GM19452 (cell line): Measurements from ENCODE around the gene LYPLA2.
A peak's percentile ranks its signal among the peaks of the same experiment; 100 is the strongest.

Experiments
- ATAC-seq: cut with Tn5 transposase; IDR thresholded peaks from one replicate; pipeline ENCODE4 v1.9.1; 2021; ENCODE audit not compliant: unreplicated experiment

The LYPLA2 gene

DNA sequence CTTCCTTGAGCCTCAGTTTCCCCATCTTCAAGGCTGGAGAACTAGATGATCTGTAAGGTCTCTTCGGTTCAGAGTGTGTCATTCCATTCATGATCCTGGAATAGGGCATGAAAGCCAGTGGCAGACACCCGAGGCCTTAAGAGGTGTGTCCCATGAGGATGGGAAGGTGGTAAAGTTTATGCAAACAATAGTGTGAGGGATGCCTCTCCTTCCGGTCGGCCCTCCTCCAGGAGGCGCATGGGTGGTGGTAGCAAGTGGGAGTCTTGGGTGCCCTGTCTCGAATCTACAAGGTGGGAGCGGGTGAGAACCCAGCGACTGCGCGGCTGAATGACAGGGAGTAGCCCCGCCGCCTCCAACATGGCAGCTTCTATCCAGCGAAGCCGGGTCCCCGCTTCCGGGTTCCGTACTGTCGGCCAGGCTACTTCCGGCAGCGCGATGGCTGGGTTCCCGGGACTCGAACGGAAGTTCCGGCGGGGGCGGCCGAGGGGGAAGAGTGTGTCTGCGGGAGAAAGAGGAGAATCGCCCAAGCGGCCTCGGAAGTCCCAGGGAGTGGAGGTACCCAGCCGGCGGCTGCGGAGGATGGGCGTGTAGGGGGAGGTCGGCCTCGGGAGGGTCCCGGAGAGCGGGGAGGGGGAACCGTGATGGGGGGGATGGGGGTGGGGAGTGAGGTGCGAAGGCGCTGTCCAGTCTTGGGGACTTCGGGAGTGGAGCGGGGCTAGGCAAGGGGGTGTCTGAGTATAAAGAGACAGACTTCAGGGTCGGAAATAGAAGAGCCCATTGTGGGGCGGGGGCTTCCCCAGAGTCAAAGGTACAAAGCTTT lies at the start of gene LYPLA2:
Gene LYPLA2, plus strand, starts transcription at position 450 of the 820 bp plus-strand sequence. CDS start 1,538 bp downstream, outside the sequence.
- peak; percentile 82 for ATAC-seq

DNA sequence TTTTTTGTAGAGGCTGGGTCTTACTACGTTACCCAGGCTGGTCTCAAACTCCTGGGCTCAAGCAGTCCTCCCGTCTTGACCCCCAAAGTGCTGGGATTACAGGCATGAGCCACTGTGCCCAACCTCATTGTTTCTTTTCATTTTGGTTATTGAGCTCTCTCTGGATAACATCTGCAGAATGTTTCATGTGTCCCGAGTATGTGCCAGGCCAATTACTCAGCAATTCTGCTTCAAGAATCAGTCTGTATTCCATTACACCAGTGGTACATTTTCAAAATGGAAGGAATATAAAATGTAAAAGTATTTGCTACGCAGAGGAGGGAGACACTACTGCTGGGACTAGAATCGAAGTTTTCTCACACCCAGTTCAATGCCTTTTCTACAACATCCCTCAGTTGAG lies 49.3 kb upstream of the LYPLA2 start:
- ATAC-seq = no peak

DNA sequence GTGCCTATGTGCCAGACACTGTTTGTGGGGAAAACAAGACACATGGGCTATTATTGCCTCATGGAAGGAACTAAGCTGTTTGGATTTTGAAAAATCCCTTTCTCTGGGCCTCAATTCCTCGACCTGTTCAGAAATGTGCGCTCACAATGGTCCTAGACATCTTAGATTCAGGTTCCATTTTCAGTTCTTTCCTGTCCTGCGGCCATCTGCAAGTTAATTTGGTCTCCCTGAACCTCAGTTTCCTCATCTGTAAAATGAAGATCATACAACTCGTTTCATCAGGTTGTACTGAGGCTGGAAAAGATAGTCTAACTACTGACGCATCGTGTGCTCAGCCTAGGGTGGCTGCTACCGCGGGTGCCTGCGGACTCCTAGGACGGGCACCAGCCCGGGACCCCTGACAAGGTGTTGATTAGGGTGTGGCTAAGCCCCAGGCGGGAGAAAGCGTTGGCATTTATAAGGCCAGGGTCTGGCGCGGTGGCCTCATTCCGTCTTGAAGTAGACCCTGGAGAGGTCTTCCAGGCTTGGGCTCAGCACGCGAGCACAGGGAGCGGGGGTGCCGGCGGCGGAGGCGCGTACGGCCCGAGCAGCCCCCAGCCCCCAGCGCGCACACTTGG lies 48.2 kb upstream of the LYPLA2 start:
- ATAC-seq = no peak

DNA sequence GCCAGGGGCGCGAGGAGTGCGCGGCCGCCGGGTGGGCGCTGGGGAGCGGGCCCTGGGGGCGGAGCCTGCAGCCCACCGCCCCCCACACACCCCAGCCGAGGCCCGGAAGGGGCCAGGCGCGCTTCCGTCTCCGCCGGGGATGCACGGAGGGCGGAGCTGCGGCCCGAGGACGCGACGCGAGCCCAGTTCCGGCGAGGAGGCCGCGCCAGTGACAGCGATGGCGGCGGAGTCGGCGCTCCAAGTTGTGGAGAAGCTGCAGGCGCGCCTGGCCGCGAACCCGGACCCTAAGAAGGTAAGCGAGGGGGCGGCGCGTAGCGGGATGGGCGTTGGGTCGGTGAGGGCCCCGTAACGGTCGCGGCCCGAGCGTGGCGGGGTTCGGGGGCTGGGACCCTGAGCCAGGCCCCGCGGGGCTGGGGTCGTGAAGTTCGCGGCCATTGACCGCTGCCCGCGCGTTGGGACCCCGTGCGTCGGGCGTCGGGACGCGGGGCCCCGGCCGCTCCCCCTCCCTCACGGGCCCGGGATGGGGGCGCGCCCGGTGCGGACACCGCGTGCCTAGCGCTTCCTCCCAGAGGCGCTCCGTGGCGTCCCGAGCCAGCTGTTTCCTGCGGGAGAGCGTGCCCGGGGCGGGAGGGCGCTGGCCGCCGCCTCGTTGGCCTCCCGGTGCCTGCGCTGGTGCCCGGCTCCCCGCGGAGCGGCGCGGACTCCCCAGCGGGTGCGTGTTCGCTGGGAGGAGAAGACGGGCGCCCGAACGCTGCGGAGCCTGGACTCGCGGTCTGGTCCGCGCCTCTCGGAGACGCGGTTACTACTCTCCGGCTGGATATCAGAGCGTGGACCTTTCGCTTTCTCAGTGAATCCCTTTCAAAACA lies 47.4 kb upstream of the LYPLA2 start, which contains the start of gene ELOA:
Gene ELOA, plus strand, starts transcription at position 185 of the 866 bp plus-strand sequence. Its CDS starts 33 bp downstream, at position 218.
- peak; percentile 77 for ATAC-seq

DNA sequence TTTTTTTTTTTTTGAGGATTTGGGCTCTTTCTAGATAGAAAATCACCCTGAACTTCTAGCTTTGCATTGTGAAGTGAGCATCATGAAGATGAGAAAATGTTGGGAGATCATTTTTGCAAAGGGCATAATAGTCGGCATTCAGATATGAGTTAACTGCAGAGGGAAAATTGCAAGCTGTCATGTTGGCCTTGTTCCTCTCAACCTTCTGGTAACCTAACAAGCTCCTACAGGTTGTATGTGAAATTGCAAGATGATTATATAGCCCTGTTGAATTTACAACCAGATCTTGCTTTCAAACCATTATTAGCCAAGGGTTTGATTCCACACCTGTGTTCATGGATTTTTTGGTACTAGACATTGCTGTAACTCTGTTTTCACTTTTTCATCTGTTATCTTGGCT lies 45.4 kb upstream of the LYPLA2 start:
- no peak for ATAC-seq

DNA sequence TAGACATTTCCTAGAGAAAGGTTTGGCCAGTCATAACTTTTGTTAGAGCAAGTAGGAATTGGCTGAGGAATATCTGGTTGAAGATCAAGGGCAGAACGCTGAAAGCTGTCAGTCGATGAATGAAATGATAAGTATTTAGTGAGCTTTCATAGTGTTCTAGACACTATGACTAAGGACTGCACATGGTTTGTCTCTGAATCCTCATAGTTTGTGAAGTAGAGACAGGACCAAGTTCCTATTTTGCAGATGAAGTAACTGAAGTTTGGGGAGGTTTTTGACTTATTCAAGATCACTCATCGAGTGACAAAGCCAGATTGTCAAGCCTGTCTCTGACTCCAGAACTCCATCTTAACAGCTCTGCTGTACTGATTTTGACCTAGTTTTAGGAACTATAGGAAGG lies 42.9 kb upstream of the LYPLA2 start:
- ATAC-seq = no peak

DNA sequence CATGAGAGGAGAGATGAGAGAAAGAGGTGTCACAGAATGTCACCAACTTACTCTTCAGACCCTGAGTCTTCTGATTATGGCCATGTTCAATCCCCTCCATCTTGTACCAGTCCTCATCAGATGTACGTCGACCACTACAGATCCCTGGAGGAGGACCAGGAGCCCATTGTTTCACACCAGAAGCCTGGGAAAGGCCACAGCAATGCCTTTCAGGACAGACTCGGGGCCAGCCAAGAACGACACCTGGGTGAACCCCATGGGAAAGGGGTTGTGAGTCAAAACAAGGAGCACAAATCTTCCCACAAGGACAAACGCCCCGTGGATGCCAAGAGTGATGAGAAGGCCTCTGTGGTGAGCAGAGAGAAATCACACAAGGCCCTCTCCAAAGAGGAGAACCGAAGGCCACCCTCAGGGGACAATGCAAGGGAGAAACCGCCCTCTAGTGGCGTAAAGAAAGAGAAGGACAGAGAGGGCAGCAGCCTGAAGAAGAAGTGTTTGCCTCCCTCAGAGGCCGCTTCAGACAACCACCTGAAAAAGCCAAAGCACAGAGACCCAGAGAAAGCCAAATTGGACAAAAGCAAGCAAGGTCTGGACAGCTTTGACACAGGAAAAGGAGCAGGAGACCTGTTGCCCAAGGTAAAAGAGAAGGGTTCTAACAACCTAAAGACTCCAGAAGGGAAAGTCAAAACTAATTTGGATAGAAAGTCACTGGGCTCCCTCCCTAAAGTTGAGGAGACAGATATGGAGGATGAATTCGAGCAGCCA lies 39.7 kb upstream of the LYPLA2 start:
- no peak for ATAC-seq

DNA sequence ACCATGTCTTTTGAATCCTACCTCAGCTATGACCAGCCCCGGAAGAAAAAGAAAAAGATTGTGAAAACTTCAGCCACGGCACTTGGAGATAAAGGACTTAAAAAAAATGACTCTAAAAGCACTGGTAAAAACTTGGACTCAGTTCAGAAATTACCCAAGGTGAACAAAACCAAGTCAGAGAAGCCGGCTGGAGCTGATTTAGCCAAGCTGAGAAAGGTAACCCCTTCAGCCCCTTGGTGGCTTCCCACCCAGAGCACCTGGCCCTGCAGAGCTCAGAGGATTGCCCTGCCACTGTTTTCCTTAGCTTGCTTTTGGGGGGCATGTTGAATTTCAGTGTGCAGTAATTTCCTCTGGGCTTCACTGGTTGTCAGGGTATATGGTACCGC lies 39.1 kb upstream of the LYPLA2 start:
- ATAC-seq = no peak

DNA sequence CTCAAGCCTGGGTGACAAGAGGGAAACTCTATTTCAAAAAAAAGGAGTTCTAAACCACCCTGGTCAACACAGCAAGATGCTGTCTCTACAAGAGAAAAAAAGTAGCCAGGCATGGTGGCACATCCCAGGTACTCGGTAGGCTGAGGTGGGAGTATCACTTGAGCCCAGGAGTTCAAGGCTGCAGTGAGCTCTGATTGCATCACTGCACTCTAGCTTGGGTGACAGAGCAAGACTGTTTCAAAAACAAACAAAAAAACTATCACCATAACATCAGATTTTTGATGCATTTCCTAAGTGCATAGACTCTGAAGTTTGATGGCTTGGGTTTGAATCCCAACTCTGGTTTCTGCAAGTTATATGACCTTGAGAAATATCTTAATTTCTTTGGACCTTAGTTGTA lies 38.0 kb upstream of the LYPLA2 start:
- no peak for ATAC-seq

DNA sequence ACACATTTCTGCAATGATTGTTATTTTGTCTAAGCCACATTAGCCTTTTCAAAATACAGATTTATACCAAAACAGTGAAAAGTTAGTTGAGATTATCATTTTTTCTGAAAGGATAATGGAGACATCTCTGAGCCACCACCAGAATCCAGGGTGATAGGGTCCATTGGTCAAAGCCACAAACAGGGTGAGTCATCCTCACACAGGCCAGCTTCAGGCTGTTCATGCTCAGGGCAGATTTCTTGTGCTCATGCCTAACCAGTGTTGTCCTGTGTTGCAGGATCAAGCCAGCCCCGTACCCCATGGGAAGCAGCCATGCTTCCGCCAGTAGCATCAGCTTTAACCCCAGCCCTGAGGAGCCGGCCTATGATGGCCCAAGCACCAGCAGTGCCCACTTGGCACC lies 34.3 kb upstream of the LYPLA2 start:
- no peak for ATAC-seq

DNA sequence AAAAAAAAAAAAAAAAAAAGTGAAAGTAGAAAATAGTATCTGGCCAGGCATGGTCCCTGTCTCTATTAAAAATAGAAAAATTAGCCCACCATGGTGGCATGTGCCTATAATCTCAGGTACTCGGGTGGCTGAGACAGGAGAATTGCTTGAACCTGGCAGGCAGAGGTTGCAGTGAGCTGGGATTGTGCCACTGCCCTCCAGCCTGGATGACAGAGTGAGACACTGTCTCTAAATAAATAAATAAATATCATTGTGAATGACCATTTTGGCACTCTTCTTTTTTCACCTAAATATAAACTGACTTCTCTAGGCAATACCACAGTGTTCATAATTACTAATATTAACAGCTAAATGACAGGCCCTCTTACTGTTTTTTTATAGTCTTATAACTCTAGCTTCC lies 33.1 kb upstream of the LYPLA2 start:
- no peak for ATAC-seq

DNA sequence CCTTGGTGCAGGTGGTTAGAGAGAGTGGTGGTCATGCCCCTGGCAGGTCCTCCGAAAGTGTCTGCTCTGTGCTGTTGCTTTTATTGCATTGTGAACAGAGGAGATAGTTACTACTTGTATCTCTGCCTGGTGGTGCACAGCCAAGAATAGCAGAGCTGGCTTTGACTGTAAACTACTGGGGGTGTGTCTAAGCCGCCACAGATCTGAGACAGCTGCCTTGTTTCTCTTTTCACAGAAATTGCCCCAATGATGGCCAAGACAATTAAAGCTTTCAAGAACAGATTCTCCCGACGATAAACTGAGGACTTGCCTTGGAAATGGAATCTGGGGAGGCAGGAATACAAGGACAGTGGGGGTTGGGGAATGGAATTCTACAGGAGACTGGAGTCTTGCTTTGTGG lies 31.7 kb upstream of the LYPLA2 start:
- no peak for ATAC-seq

DNA sequence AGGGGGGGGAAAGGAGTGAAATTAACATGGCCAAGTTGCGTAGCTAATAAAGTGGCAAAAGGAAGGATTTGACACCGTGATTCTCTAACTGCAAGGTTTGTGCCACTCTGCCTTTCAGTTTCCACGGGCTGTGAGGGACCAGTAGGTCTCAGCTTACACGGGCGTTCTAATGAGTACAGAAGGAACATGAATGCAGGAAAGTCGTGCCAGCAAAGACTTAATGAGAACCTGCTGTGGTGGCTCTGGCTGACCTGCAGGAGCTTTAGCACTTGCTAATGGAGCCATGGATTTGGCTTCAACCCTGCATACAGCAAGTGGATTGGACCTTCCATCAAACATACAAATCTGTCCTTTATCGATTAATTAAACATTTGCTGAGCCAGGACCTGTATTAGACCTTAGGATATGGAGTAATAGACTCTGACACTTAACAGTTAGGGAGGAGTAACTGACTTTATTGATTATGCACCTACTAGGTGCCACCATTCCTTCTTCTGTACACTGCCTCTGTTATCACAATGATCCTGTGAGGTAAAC lies 27.8 kb upstream of the LYPLA2 start:
- ATAC-seq = no peak

DNA sequence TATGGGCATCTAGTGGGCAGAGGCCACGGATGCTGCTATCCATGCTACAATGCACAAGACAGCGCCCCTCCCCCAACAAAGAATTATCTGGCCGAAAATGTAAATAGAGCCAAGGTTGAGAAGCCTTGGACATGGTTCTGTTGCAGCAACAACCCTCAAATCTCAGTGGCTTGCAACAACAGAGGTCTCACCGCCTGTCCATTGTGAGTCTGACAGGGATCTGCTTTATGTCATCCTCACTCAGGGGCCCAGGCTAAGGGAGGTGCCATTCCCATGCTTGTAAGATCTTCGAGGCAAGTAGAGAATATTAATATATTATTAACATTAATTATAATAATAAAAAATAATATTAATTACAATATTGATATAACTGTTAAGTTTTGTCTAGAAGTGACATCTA lies 22.2 kb upstream of the LYPLA2 start:
- no peak for ATAC-seq

DNA sequence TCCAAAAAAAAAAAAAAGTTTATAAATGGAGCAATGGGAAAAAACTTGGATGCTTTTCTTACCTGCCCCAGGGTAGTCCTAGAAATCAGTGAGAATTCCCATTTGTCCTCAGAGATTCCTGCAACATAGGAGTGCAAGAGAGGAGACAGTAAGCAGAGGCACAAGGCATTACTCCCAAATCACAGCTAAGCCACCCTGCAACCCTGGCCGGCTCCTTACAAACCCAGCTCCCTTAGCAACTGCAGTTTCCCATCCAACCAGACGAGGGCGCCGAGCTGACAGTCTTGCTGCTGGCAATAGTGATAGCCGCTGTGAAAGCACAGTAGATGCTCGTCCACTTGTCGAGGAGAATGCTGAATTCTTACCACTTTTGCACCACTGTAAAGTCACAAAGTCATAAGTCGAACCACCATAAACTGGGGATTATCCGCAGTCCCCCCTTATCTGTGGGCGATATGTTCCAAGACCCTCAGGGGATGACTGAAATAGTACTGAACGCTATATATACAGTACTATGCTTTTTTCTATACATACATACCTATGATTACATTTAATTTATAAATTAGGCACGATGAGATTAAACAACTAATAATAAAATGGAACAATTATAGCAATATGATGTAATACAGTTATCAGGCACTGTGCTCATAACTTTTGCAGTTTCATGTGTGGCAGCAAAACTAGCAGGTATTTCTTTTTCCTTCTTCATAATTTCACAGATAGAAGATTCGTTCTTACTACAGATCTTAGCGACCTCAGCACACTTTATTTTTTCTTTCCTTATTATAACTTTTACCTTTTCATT lies 18.7 kb upstream of the LYPLA2 start:
- ATAC-seq = no peak

DNA sequence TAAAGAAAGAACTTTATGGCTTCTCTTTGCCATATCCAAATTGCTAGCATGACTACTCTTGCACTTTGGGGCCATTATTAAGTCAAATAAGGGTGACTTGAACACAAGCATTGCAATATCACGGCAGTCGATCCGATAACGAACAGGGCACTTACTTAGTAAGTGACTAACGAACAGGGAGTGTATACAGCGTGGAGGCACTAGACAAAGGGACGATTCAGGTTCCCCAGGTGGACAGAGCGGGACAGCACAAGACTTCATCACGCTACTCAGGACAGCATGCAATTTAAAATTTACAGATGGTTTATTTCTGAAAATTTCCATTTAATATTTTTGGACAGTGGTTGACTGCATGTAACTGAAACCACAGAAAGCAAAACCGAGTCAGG lies 18.1 kb upstream of the LYPLA2 start:
- ATAC-seq = no peak

DNA sequence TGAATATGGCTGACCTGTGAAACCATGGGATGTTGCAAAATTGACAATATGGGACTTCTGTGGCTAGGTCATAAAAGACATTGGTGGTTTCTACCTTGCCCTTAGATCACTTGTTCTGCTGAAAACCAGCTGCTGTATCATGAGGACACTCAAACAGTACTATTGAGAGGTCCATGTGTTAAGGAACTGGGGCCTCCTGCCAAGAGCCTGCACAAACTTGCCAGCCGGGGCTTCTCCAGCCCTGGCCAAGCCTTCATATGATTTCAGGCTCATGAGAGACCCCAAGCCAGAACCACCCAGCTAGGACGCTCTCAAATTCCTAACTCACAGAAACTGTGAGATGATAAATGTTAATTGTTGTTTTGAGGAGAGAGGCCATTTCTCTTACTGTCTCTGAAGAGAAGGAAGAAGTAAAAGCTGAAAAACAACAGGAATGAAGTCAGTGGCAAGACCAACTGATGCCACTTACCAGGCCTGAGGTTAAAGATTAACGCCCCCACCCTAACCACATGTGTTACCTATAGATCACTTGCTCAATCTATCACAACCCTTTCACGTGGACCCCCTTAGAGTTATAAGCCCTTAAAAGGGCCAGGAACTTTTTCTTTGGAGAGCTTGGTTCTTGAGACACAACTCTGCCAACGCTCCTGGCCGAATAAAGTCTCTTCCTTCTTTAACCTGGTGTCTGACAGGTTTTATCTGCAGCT lies 16.6 kb upstream of the LYPLA2 start:
- no peak for ATAC-seq

DNA sequence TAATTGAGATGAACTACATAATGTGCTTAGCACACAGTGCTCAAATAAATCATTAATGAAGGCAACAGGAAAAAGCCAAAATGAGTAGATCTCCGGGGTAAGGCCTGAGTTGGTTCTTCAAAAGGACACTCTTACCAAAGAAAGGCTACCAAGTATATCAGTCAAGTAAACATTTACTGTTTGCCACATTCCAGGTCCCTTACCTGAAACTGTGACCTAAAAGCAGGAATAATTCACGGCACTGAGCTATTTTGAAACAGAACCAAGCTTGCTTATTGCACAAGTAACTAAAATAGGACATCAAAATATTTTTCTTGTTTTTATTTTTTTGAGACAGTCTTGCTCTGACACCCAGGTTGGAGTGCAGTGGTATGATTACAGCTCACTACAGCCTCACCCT lies 14.7 kb upstream of the LYPLA2 start:
- ATAC-seq = no peak
